ENCODE measurements around the gene TREML2.

GRCh38 chr6:41229721-41230120 lies 28.8 kb upstream of the TREML2 start:
- TF ChIP-seq CTCF (IDR thresholded peaks at IDR 0.05), result no peak
- TF ChIP-seq POLR2A (IDR thresholded peaks at IDR 0.05), result no peak
